Caco-2 (cell line): ENCODE results near the gene DUOX1. TPM values are rescaled to one million over a fixed set of nuclear protein-coding genes. Genes with fewer than 3 reads are reported as not detected.

ENCODE experiments used
- BruUV-seq: library from RNA; stranded (reverse); fragments of 400-500 nt; replicated peaks from 2 replicates; lab custom pipeline; 2021; lab: Mats Ljungman, UMichigan
- CTCF ChIA-PET: fragments of 300-600 bp; sonication (Branson Sonifier 250); formaldehyde crosslinking; loops from one replicate; lab custom pipeline; 2022; ENCODE audit warnings: antibody characterized with exemption; lab: Charles Lee
- POLR2A ChIA-PET: fragments of 300-600 bp; sonication (Branson Sonifier 250); formaldehyde crosslinking; loops from one replicate; lab custom pipeline; 2022; ENCODE audit warnings: antibody characterized with exemption; lab: Charles Lee
- DNase-seq, 2 experiments: peaks; one replicate each; pipeline versions ENCODE4 v3.0.0 to v3.0.0-alpha.2; 2020 to 2022
- H3K27me3 ChIP-seq: replicated peaks from 2 replicates; pipeline ENCODE4 v1.6.0; 2011; ENCODE audit warnings: low read length; ENCODE audit not compliant: control insufficient read depth, insufficient read depth
- H3K36me3 ChIP-seq: 2 replicates; pipeline ENCODE4 v1.5.1; 2011; ENCODE audit warnings: low read length; ENCODE audit not compliant: control insufficient read depth, insufficient read depth
- H3K4me1 ChIP-seq: fragments of 250-450 bp; sonication (Bioruptor Pico); 2 replicates; pipeline ENCODE4 v1.5.1; 2020; ENCODE audit warnings: mild to moderate bottlenecking
- H3K4me3 ChIP-seq: 2 replicates; pipeline ENCODE4 v1.5.1; 2011; ENCODE audit warnings: low read depth, mild to moderate bottlenecking, control low read depth, low read length
- H3K9me3 ChIP-seq: fragments of 250-450 bp; sonication (Bioruptor Pico); 2 replicates; pipeline ENCODE4 v1.5.1; 2020; ENCODE audit warnings: mild to moderate bottlenecking, moderate library complexity
- H3K27ac Mint-ChIP-seq: one replicate; pipeline ENCODE4 v1.8.0; 2022; ENCODE audit warnings: mixed read lengths; ENCODE audit not compliant: unreplicated experiment
- H3K27me3 Mint-ChIP-seq: one replicate; pipeline ENCODE4 v1.8.0; 2022; ENCODE audit warnings: mixed read lengths; ENCODE audit not compliant: insufficient read depth, unreplicated experiment
- H3K36me3 Mint-ChIP-seq: one replicate; pipeline ENCODE4 v1.8.0; 2022; ENCODE audit warnings: mild to moderate bottlenecking, mixed read lengths; ENCODE audit not compliant: insufficient read depth, unreplicated experiment
- H3K4me1 Mint-ChIP-seq: one replicate; pipeline ENCODE4 v1.8.0; 2022; ENCODE audit warnings: low read depth, mixed read lengths; ENCODE audit not compliant: unreplicated experiment
- H3K4me3 Mint-ChIP-seq: one replicate; pipeline ENCODE4 v1.8.0; 2022; ENCODE audit warnings: mild to moderate bottlenecking, moderate library complexity, mixed read lengths; ENCODE audit not compliant: unreplicated experiment
- H3K9me3 Mint-ChIP-seq: one replicate; pipeline ENCODE4 v1.8.0; 2022; ENCODE audit warnings: mixed read lengths; ENCODE audit not compliant: unreplicated experiment
- intact Hi-C: fragments of 100-400 bp; cut with micrococcal nuclease; formaldehyde crosslinking; loops from one replicate; pipeline ENCODE4 v1.10.0; 2022; ENCODE audit not compliant: unreplicated experiment
- total RNA-seq: library from RNA; stranded (reverse); gene quantifications from 2 replicates; pipeline ENCODE4 v1.2.3, GENCODE V29; 2022
- TF ChIP-seq, protein P1 (sequence below), 2 experiments: fragments of 200-600 bp in 1 of 2; IDR thresholded peaks; 1 replicate in 1 of 2; 2 replicates in 1 of 2; pipeline versions ENCODE4 v1.5.1 to v1.8.0; 2011 to 2022; ENCODE audit warnings: antibody characterized with exemption in 1 of 2, control low read depth in 1 of 2, inconsistent platforms in 1 of 2, low read depth in 1 of 2, low read length in 1 of 2, mild to moderate bottlenecking in 1 of 2, moderate library complexity in 1 of 2; ENCODE audit not compliant: insufficient read depth in 1 of 2, severe bottlenecking in 1 of 2, unreplicated experiment in 1 of 2

The DUOX1 gene
- total RNA-seq, 1 experiment from 2014 or later: 0.14 TPM

DNA sequence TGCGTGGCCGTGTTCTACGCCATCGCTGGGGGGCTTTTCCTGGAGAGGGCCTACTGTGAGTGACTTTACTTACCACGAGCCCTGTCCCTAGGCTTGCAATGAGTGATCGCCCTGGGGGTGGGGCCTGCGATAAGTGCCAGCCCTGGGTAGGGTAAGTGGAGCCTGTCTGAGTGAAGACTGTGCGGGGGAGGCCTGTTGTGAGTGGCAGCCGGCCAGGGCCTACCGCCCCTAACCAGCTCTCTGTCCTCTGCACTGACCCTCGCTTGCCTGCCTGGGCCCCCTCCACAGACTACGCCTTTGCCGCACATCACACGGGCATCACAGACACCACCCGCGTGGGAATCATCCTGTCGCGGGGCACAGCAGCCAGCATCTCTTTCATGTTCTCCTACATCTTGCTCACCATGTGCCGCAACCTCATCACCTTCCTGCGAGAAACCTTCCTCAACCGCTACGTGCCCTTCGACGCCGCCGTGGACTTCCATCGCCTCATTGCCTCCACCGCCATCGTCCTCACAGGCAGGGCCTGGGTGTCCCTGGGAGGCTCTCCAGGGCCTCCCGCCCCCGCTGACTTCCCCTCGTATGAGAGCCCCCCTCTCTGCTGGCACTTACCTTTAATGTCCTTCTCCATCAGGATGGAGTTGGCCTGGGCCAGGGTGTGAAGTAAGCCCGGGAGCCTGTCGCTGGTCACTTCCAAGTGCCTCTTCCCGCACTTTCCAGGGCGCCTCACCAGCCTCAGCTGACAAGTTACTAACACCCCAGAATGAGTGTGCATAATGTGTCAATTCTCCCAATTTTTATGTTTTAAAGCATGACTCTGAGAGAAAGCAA is 22.4 kb downstream of the DUOX1 start:
- Mint-ChIP-seq H3K4me1 (peaks cover 6% of the 10 kb centered on the region), H3K27me3 (no peaks in the 10 kb centered on the region), H3K27ac (no peak overlapping the region), H3K9me3 (no peaks in the 10 kb centered on the region), H3K36me3 (no peaks in the 10 kb centered on the region), H3K4me3 (no peak overlapping the region)
- H3K4me3 ChIP-seq: no peak overlapping the region
- TF ChIP-seq, protein P1, sequence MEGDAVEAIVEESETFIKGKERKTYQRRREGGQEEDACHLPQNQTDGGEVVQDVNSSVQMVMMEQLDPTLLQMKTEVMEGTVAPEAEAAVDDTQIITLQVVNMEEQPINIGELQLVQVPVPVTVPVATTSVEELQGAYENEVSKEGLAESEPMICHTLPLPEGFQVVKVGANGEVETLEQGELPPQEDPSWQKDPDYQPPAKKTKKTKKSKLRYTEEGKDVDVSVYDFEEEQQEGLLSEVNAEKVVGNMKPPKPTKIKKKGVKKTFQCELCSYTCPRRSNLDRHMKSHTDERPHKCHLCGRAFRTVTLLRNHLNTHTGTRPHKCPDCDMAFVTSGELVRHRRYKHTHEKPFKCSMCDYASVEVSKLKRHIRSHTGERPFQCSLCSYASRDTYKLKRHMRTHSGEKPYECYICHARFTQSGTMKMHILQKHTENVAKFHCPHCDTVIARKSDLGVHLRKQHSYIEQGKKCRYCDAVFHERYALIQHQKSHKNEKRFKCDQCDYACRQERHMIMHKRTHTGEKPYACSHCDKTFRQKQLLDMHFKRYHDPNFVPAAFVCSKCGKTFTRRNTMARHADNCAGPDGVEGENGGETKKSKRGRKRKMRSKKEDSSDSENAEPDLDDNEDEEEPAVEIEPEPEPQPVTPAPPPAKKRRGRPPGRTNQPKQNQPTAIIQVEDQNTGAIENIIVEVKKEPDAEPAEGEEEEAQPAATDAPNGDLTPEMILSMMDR (IDR thresholded peaks at IDR 0.05; ENCODE audit: insufficient read depth in 1 of 2, low read depth in 1 of 2, low read length in 1 of 2, severe bottlenecking in 1 of 2, unreplicated experiment in 1 of 2): no peak
- H3K9me3 ChIP-seq: no peaks in the 10 kb centered on the region
- H3K36me3 ChIP-seq: no peaks in the 10 kb centered on the region
- H3K27me3 ChIP-seq: no peaks in the 10 kb centered on the region
- no peak for DNase-seq
- ChIA-PET CTCF (no interaction called here), POLR2A (no interaction called here)
- H3K4me1 ChIP-seq: no peaks in the 10 kb centered on the region
- intact Hi-C loops: no loop called here
- BruUV-seq: no TSS peak

- no peak overlapping the region for H3K4me3 Mint-ChIP-seq
- H3K9me3 ChIP-seq: no peaks in the 10 kb centered on the region
- no peak overlapping the region for H3K4me3 ChIP-seq
- H3K27ac Mint-ChIP-seq: no peak overlapping the region
- no peaks in the 10 kb centered on the region for H3K4me1 ChIP-seq
- no peaks in the 10 kb centered on the region for H3K27me3 Mint-ChIP-seq
- CTCF ChIA-PET: interaction anchor here (0.7 kb wide), 1 partner anchor 342 kb away, joined by 4 read pairs; no protein-coding TSS in a partner anchor
- peaks cover 4% of the 10 kb centered on the region for H3K36me3 Mint-ChIP-seq
- no peaks in the 10 kb centered on the region for H3K27me3 ChIP-seq
- TF ChIP-seq, protein P1 (IDR thresholded peaks at IDR 0.05; ENCODE audit: insufficient read depth in 1 of 2, low read depth in 1 of 2, low read length in 1 of 2, severe bottlenecking in 1 of 2, unreplicated experiment in 1 of 2): no peak
- no peaks in the 10 kb centered on the region for H3K36me3 ChIP-seq
- intact Hi-C loops: no loop called here
- POLR2A ChIA-PET: no interaction called here
- peaks cover 5% of the 10 kb centered on the region for H3K4me1 Mint-ChIP-seq
- BruUV-seq: no TSS peak
- no peak for DNase-seq
- no peaks in the 10 kb centered on the region for H3K9me3 Mint-ChIP-seq
Measured at GRCh38 chr15:45155739-45156138, 25.9 kb downstream of the DUOX1 start.

DNA sequence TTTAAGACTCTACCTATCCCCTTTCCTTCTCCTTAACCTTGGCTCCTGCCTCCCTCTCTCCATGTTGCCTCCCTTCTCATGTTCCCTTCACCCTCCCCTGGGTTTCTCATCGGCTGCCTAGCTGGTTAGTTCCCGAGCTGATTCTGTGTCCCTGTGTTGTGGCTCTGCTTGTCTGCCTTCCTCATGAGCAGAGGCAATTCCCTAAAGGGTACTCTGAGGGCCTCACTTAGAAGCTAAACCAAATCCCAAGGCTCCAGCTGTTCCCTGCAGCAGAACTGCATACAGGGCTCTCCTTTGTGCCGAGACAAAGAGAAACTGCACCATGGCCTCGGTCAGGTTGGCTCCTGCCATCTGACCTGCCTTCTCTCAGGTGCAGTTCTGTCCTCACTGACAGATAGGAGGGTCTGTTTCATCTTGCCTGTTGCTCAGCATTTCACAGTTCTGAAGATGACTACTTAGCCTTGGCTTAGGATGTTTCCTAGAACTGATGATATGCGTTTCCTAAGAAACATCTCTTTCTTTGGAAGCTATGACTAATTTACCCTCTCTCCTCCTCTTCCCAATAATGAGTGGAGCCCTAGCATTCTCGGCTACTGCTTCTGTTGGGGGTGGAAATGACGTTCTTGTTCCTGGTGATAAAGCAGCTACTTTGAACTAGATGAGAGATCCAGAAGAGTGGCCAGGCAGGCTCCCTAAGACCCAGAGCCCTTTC is 27.1 kb downstream of the DUOX1 start:
- Histone ChIP-seq H3K36me3 (no peaks in the 10 kb centered on the region), H3K9me3 (no peaks in the 10 kb centered on the region), H3K4me1 (no peaks in the 10 kb centered on the region), H3K4me3 (no peak overlapping the region), H3K27me3 (no peaks in the 10 kb centered on the region)
- no peak for DNase-seq
- intact Hi-C loops: no loop called here
- Mint-ChIP-seq H3K4me3 (no peak overlapping the region), H3K4me1 (peaks cover 5% of the 10 kb centered on the region), H3K27ac (no peak overlapping the region), H3K27me3 (no peaks in the 10 kb centered on the region), H3K36me3 (peaks cover 4% of the 10 kb centered on the region), H3K9me3 (no peaks in the 10 kb centered on the region)
- ChIA-PET POLR2A (no interaction called here), CTCF (interaction anchor here (0.6 to 1.4 kb wide), 2 partner anchors 30 to 43 kb away, joined by 3 to 4 read pairs; no protein-coding TSS in a partner anchor)
- TF ChIP-seq, protein P1 (IDR thresholded peaks at IDR 0.05; ENCODE audit: insufficient read depth in 1 of 2, low read depth in 1 of 2, low read length in 1 of 2, severe bottlenecking in 1 of 2, unreplicated experiment in 1 of 2): no peak
- no TSS peak for BruUV-seq
